Ishikawa (cell line): Measurements from ENCODE around the gene ACTRT1.

ENCODE experiments used
- EP300 ChIP-seq: IDR thresholded peaks from 2 replicates; pipeline ENCODE4 v1.6.1; 2012; ENCODE audit warnings: borderline replicate concordance
- FOXM1 ChIP-seq: IDR thresholded peaks from 2 replicates; pipeline ENCODE4 v1.6.1; 2012; ENCODE audit warnings: low read depth, borderline replicate concordance
- NFIC ChIP-seq: IDR thresholded peaks from 2 replicates; pipeline ENCODE4 v1.6.1; 2012
- RAD21 ChIP-seq: IDR thresholded peaks from 2 replicates; pipeline ENCODE4 v1.6.1; 2012; ENCODE audit warnings: low read depth
- ZBTB7A ChIP-seq: IDR thresholded peaks from 2 replicates; pipeline ENCODE4 v1.6.1; 2012; ENCODE audit warnings: low read depth
- TF ChIP-seq, protein P1 (sequence below): IDR thresholded peaks from 2 replicates; pipeline ENCODE4 v1.6.1; 2012
- TF ChIP-seq, protein P2 (sequence below): IDR thresholded peaks from 2 replicates; pipeline ENCODE4 v1.6.1; 2012; ENCODE audit warnings: low read depth, mild to moderate bottlenecking

ACTRT1 gene

DNA sequence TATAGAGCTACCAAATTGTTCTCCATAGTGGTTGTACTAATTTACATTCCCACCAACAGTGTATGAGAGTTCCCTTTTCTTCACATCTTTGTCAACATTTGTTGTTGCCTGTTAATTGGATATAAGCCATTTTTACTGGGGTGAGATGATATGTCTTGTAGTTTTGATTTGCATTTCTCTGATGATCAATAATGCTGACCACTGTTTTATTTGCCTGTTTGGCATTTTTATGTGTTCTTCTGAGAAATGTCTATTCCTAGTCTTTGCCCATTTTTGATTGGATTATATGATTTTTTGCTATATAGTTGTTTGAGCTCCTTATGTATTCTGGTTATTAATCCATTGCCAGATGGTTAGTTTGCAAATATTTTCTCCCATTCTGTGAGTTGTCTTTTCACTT lies 44.3 kb downstream of the ACTRT1 start:
- TF ChIP-seq EP300 (no peak), NFIC (no peak), FOXM1 (no peak), ZBTB7A (no peak), RAD21 (no peak)
- TF ChIP-seq, protein P1, sequence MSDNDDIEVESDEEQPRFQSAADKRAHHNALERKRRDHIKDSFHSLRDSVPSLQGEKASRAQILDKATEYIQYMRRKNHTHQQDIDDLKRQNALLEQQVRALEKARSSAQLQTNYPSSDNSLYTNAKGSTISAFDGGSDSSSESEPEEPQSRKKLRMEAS: no peak
- TF ChIP-seq, protein P2, sequence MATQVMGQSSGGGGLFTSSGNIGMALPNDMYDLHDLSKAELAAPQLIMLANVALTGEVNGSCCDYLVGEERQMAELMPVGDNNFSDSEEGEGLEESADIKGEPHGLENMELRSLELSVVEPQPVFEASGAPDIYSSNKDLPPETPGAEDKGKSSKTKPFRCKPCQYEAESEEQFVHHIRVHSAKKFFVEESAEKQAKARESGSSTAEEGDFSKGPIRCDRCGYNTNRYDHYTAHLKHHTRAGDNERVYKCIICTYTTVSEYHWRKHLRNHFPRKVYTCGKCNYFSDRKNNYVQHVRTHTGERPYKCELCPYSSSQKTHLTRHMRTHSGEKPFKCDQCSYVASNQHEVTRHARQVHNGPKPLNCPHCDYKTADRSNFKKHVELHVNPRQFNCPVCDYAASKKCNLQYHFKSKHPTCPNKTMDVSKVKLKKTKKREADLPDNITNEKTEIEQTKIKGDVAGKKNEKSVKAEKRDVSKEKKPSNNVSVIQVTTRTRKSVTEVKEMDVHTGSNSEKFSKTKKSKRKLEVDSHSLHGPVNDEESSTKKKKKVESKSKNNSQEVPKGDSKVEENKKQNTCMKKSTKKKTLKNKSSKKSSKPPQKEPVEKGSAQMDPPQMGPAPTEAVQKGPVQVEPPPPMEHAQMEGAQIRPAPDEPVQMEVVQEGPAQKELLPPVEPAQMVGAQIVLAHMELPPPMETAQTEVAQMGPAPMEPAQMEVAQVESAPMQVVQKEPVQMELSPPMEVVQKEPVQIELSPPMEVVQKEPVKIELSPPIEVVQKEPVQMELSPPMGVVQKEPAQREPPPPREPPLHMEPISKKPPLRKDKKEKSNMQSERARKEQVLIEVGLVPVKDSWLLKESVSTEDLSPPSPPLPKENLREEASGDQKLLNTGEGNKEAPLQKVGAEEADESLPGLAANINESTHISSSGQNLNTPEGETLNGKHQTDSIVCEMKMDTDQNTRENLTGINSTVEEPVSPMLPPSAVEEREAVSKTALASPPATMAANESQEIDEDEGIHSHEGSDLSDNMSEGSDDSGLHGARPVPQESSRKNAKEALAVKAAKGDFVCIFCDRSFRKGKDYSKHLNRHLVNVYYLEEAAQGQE: no peak
